ENCODE measurements around the gene ENTREP3.

- TF ChIP-seq CTCF (IDR thresholded peaks at IDR 0.05) (no peak), POLR2A (IDR thresholded peaks at IDR 0.05) (no peak)
Observed at GRCh38 chr1:155300024-155300423, 44.7 kb upstream of the ENTREP3 start.
